Astrocyte of the spinal cord (primary cell): ENCODE data around the gene MROH7.

Experiments
- DNase-seq: peaks from one replicate; pipeline ENCODE4 v3.0.0; 2011; ENCODE audit warnings: low read depth, low spot score
- H3K4me3 ChIP-seq: 2 replicates; pipeline ENCODE4 v1.5.1; 2011; ENCODE audit warnings: low read depth, mild to moderate bottlenecking, low read length, moderate library complexity
- in situ Hi-C: cut with HindIII; loops from 2 replicates; pipeline ENCODE4 v1.10.0; 2017; ENCODE audit warnings: low sequenced_read_pairs
- TF ChIP-seq, protein P1 (sequence below): IDR thresholded peaks from 2 replicates; pipeline ENCODE4 v1.5.1; 2012; ENCODE audit warnings: low read depth, mild to moderate bottlenecking, low read length, inconsistent platforms

Gene MROH7

DNA sequence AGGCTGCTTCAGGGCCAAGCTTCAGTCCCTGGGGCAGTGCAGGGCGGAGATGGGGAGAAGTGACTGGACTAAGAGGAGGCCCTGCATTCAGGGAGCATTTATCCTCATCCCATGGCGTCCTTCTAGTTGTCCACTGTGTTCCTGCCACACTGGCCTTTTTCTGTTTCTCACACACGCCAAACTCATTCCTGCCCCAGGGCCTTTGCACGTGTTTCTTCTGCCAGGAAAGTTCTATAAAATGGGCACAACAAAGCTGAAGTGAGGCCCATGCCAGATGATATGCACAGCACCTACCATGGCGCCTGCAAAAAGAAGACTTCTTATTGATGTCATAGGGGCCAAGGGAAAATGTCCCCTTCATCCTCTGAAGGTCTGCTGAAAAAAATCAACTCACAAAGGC lies 24.3 kb downstream of the MROH7 start:
- no peak overlapping the region for H3K4me3 ChIP-seq
- TF ChIP-seq, protein P1, sequence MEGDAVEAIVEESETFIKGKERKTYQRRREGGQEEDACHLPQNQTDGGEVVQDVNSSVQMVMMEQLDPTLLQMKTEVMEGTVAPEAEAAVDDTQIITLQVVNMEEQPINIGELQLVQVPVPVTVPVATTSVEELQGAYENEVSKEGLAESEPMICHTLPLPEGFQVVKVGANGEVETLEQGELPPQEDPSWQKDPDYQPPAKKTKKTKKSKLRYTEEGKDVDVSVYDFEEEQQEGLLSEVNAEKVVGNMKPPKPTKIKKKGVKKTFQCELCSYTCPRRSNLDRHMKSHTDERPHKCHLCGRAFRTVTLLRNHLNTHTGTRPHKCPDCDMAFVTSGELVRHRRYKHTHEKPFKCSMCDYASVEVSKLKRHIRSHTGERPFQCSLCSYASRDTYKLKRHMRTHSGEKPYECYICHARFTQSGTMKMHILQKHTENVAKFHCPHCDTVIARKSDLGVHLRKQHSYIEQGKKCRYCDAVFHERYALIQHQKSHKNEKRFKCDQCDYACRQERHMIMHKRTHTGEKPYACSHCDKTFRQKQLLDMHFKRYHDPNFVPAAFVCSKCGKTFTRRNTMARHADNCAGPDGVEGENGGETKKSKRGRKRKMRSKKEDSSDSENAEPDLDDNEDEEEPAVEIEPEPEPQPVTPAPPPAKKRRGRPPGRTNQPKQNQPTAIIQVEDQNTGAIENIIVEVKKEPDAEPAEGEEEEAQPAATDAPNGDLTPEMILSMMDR: no peak
- in situ Hi-C loops: no loop called here
- no peak for DNase-seq

DNA sequence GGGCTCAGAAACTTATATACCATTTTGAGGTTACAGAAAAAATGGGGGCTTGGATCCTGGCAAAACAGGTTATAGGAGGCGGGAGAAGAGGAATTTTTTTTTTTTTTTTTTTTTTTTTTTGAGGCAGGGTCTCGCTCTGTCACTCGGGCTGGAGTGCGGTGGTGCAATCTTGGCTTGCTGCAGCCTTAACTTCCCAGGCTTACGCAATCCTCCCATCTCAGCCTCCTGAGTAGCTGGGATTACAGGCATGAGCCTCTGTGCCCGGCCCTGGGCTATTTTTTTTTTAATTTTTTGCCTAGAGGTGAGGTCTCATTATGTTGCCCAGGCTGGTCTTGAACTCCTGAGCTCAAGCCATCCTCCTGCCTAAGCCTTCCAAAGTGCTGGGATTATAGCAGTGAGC lies 24.7 kb downstream of the MROH7 start:
- TF ChIP-seq, protein P1: no peak
- DNase-seq: no peak
- in situ Hi-C loops: no loop called here

GRCh38 chr1:54667797-54668196 lies 26.2 kb downstream of the MROH7 start:
- in situ Hi-C loops: no loop called here
- DNase-seq: no peak
- TF ChIP-seq, protein P1: no peak
- H3K4me3 ChIP-seq: no peak overlapping the region

More for the DNA sequence above, 24.7 kb downstream of the MROH7 start:
- no peak overlapping the region for H3K4me3 ChIP-seq

- in situ Hi-C loops: no loop called here
- no peak for DNase-seq
- TF ChIP-seq, protein P1: no peak
- no peak overlapping the region for H3K4me3 ChIP-seq
Measured at GRCh38 chr1:54668567-54668966, 27.0 kb downstream of the MROH7 start.

DNA sequence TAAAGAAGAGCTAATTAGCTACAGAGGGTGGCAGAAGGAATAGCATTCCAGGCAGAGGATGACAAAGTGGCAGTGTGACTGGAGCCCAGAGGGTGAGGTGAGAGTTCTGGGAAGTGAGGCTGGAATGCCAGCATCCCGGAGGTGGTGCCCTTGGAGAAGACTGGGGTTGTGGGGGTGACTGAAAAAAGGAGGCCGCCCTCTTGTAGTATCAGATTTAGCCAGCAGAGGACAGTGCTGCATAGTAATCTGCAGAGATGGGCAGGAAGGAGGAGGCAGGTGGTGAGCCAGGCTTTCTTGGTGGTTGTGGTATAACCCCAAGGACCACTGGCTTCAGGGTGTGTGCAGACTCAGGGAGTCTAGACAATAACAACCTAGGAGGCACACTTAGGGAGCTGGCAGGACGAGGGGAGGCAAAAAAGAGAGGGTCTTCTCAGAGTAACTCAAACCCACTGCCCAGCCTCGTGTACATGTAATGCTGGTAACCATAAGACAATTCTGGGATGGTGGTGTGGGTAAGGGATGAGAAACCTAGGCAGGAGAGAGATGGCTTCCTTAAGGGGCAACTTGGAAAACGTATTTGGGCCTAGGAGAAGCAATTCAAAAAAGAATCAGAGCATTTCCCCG lies 30.5 kb downstream of the MROH7 start:
- in situ Hi-C loops: no loop called here
- TF ChIP-seq, protein P1: peak; percentile 87
- no peak overlapping the region for H3K4me3 ChIP-seq
- DNase-seq: peak; percentile 27

GRCh38 chr1:54678776-54679643 lies 37.4 kb downstream of the MROH7 start:
- TF ChIP-seq, protein P1: no peak
- in situ Hi-C loops: no loop called here
- no peak overlapping the region for H3K4me3 ChIP-seq
- DNase-seq: no peak
